GM12872 (cell line): ENCODE data around the gene MORN1.

Experiments used
- TF ChIP-seq, protein P1 (sequence below): IDR thresholded peaks from 3 replicates; pipeline ENCODE4 v1.5.1; 2011; ENCODE audit warnings: low read depth, mild to moderate bottlenecking, low read length, moderate library complexity; ENCODE audit not compliant: insufficient read depth

MORN1 gene

DNA sequence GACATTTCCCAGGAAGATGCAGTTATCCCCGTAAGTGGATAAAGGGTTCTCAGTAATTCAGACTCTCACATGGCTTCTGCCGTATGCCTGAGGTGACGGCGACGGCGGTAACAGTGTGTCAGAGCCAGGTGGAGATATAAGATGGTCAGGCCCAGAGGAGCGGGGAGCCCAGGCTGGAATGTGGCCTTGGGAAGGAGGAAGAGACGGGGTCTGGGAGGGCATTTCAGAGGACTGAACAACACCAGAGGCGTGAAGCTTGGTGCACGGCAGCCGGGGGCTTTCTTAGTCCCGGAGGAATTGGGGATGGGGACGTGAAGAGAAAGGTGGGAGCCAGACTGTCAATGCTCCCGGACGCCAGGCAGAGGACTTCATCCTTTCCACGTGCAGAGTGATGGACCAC is 1.3 kb upstream of the MORN1 start:
- TF ChIP-seq, protein P1, sequence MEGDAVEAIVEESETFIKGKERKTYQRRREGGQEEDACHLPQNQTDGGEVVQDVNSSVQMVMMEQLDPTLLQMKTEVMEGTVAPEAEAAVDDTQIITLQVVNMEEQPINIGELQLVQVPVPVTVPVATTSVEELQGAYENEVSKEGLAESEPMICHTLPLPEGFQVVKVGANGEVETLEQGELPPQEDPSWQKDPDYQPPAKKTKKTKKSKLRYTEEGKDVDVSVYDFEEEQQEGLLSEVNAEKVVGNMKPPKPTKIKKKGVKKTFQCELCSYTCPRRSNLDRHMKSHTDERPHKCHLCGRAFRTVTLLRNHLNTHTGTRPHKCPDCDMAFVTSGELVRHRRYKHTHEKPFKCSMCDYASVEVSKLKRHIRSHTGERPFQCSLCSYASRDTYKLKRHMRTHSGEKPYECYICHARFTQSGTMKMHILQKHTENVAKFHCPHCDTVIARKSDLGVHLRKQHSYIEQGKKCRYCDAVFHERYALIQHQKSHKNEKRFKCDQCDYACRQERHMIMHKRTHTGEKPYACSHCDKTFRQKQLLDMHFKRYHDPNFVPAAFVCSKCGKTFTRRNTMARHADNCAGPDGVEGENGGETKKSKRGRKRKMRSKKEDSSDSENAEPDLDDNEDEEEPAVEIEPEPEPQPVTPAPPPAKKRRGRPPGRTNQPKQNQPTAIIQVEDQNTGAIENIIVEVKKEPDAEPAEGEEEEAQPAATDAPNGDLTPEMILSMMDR, result no peak

GRCh38 chr1:2391931-2392509 is 666 bp upstream of the MORN1 start:
- TF ChIP-seq, protein P1, result no peak

- TF ChIP-seq, protein P1, result no peak
Observed at GRCh38 chr1:2389644-2390043, 1.7 kb downstream of the MORN1 start.

DNA sequence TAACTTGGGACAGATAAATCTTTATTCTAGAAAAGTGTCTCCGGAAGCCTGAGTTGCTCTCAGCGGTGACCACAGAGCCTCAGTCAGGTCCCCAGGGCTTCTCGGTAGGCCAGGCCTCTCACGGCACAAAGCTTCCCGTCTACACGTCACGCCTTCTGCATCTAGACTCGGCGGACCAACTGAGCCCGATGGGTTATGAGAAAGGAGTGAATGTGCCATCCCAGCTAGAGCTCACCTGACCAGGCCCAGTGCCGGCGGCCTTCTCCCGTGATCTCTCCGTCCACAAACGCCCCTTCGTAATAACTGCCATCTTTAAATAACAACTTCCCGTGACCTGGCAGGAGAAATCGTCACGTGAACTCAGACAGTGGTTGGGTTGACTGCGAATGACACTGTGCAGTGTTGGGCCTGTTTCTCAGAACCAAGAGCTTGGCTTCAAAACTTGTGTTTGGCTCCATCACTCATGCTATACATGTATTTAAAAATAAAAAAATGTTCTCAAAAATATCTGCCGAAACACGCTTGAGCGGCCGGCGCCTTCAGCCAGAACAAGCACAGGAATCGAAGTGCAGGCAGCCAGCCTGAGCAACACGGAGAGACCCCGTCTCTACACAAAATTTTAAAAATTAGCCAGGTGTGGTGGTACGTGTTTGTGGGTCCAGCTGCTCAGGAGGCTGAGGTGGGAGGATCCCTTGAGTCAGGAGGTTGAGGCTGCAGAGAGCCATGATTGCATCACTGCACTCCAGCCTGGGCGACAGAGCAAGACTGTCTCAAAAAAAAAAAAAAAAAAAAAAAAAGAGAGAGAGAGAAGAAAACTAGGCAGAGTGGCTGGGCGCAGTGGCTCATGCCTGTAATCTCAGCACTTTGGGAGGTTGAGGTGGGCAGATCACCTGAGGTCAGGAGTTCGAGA is 3.1 kb downstream of the MORN1 start:
- TF ChIP-seq, protein P1, result no peak

GRCh38 chr1:2386636-2387611 is 4.4 kb downstream of the MORN1 start:
- TF ChIP-seq, protein P1, result no peak

DNA sequence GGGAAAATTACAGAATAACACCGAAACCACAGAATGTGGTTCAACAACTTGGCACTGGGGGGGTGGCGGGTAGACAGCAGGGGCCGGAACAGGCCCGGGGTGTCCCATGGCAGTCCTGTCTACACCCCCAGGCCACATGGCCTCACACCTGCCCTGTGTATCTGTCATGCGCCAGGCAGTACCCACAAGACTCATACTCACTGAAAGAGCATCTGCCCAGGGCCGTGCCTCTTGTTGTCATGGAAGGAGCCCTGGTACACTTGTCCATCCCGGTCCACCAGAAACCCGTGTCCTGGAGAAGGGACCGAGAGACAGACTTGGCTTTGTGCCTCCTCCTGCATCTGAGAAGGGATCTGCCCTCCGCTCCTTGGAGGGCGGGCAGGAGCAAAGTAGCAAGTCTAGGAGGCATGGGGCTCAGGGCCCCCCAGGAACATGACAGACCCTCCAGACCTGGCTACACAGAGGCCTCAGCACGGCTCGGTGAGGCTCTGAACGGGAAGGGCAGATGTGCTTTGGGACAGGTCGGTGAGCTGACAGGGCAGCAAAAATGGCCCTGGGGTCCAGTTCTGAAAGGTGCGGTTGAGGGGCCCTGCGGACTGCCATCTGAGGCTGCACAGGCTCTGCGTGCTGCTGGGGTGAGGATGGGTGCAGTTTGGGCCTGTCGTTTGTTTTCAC is 5.6 kb downstream of the MORN1 start:
- TF ChIP-seq, protein P1, result no peak
